ENCODE results near the gene CCDC91.
"Not testable (repeated sequence)": the region's sequence is repeated elsewhere in the genome, so short reads cannot be mapped to it uniquely, and the experiment has no call there.

The CCDC91 gene

DNA sequence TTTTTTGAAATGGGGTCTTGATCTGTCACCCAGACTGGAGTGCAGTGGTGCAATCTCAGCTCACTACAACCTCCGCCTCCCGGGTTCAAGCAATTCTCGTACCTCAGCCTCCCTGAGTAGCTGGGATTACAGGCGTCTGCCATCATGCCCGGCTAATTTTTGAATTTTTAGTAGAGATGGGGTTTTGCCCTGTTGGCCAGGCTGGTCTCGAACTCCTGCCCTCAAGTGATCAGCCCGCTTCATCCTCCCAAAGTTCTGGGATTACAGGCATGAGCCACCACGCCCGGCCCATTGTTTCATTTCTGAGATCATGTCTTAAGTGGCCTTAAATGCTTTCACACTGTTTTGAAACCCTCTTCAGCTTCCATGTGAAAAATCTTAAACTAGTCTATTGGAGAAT lies 281.5 kb downstream of the CCDC91 start:
- not testable (repeated sequence) for H3K9ac ChIP-seq (ENCODE audit: low read length); H3K23ac ChIP-seq (ENCODE audit: low read length in 2 of 2); H3K36me3 ChIP-seq (ENCODE audit: control insufficient read depth in 1 of 2, insufficient read depth in 2 of 2, low read depth in 1 of 2, low read length in 2 of 2); H3K4me3 ChIP-seq (ENCODE audit: insufficient read depth in 1 of 2, low read depth in 1 of 2, low read length in 2 of 2); H2AFZ ChIP-seq (ENCODE audit: low read depth, low read length); DNase-seq; H2BK15ac ChIP-seq (ENCODE audit: low read depth, poor library complexity, severe bottlenecking); H3K14ac ChIP-seq (ENCODE audit: low read length in 2 of 2); H4K8ac ChIP-seq (ENCODE audit: low read length); H2BK120ac ChIP-seq (ENCODE audit: low read depth, low read length); H3K18ac ChIP-seq (ENCODE audit: low read depth in 1 of 2, low read length in 2 of 2); H2AK5ac ChIP-seq (ENCODE audit: low read length, severe bottlenecking); H3K4me1 ChIP-seq (ENCODE audit: control insufficient read depth, insufficient read depth, low read depth, low read length); H3K9me3 ChIP-seq (ENCODE audit: control insufficient read depth, low read length); H2BK5ac ChIP-seq (ENCODE audit: low read depth, low read length, poor library complexity, severe bottlenecking); H2BK12ac ChIP-seq (ENCODE audit: low read length in 2 of 2); H3K79me1 ChIP-seq (replicated peaks; ENCODE audit: low read length, poor library complexity, severe bottlenecking); H4K91ac ChIP-seq (ENCODE audit: low read length); H3K4ac ChIP-seq (ENCODE audit: low read depth in 1 of 2, low read length in 2 of 2); H3K27me3 ChIP-seq (ENCODE audit: control insufficient read depth in 1 of 2, insufficient read depth in 1 of 2, low read length in 2 of 2); H3K27ac ChIP-seq (ENCODE audit: low read length, poor library complexity, severe bottlenecking); H3K4me2 ChIP-seq (ENCODE audit: low read length, poor library complexity, severe bottlenecking)
- 95% methylated on average over 7 of the region's 9 CpGs for WGBS

DNA sequence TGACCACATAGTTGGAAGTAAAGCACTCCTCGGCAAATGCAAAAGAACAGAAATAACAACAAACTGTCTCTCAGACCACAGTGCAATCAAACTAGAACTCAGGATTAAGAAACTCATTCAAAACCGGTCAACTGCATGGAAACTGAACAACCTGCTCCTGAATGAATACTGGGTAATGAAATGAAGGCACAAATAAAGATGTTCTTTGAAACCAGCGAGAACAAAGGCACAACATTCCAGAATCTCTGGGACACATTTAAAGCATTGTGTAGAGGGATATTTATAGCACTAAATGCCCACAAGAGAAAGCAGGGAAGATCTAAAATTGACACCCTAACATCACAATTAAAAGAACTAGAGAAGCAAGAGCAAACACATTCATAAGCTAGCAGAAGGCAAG lies 285.9 kb downstream of the CCDC91 start:
- 83% methylated on average over 2 of the region's 3 CpGs for WGBS
- not testable (repeated sequence) for H2BK12ac ChIP-seq (ENCODE audit: low read length in 2 of 2); H3K4me2 ChIP-seq (ENCODE audit: low read length, poor library complexity, severe bottlenecking); H4K8ac ChIP-seq (ENCODE audit: low read length); H3K27me3 ChIP-seq (ENCODE audit: control insufficient read depth in 1 of 2, insufficient read depth in 1 of 2, low read length in 2 of 2); H3K9me3 ChIP-seq (ENCODE audit: control insufficient read depth, low read length); H4K91ac ChIP-seq (ENCODE audit: low read length); H2BK120ac ChIP-seq (ENCODE audit: low read depth, low read length); H2AFZ ChIP-seq (ENCODE audit: low read depth, low read length); H3K4me1 ChIP-seq (ENCODE audit: control insufficient read depth, insufficient read depth, low read depth, low read length); H3K23ac ChIP-seq (ENCODE audit: low read length in 2 of 2); H3K27ac ChIP-seq (ENCODE audit: low read length, poor library complexity, severe bottlenecking); DNase-seq; H3K14ac ChIP-seq (ENCODE audit: low read length in 2 of 2); H2BK5ac ChIP-seq (ENCODE audit: low read depth, low read length, poor library complexity, severe bottlenecking); H3K4ac ChIP-seq (ENCODE audit: low read depth in 1 of 2, low read length in 2 of 2); H3K79me1 ChIP-seq (replicated peaks; ENCODE audit: low read length, poor library complexity, severe bottlenecking); H3K18ac ChIP-seq (ENCODE audit: low read depth in 1 of 2, low read length in 2 of 2); H3K9ac ChIP-seq (ENCODE audit: low read length); H3K4me3 ChIP-seq (ENCODE audit: insufficient read depth in 1 of 2, low read depth in 1 of 2, low read length in 2 of 2); H2BK15ac ChIP-seq (ENCODE audit: low read depth, poor library complexity, severe bottlenecking); H3K36me3 ChIP-seq (ENCODE audit: control insufficient read depth in 1 of 2, insufficient read depth in 2 of 2, low read depth in 1 of 2, low read length in 2 of 2); H2AK5ac ChIP-seq (ENCODE audit: low read length, severe bottlenecking)

- H2BK12ac ChIP-seq (ENCODE audit: low read length in 2 of 2); H3K4ac ChIP-seq (ENCODE audit: low read depth in 1 of 2, low read length in 2 of 2); H2BK15ac ChIP-seq (ENCODE audit: low read depth, poor library complexity, severe bottlenecking); H3K27me3 ChIP-seq (ENCODE audit: control insufficient read depth in 1 of 2, insufficient read depth in 1 of 2, low read length in 2 of 2); DNase-seq; H3K27ac ChIP-seq (ENCODE audit: low read length, poor library complexity, severe bottlenecking); H3K4me2 ChIP-seq (ENCODE audit: low read length, poor library complexity, severe bottlenecking); H2AK5ac ChIP-seq (ENCODE audit: low read length, severe bottlenecking); H3K18ac ChIP-seq (ENCODE audit: low read depth in 1 of 2, low read length in 2 of 2); H4K8ac ChIP-seq (ENCODE audit: low read length); H2BK120ac ChIP-seq (ENCODE audit: low read depth, low read length); H2AFZ ChIP-seq (ENCODE audit: low read depth, low read length); H3K4me3 ChIP-seq (ENCODE audit: insufficient read depth in 1 of 2, low read depth in 1 of 2, low read length in 2 of 2); H3K9me3 ChIP-seq (ENCODE audit: control insufficient read depth, low read length); H3K36me3 ChIP-seq (ENCODE audit: control insufficient read depth in 1 of 2, insufficient read depth in 2 of 2, low read depth in 1 of 2, low read length in 2 of 2); H2BK5ac ChIP-seq (ENCODE audit: low read depth, low read length, poor library complexity, severe bottlenecking); H3K14ac ChIP-seq (ENCODE audit: low read length in 2 of 2); H3K23ac ChIP-seq (ENCODE audit: low read length in 2 of 2); H4K91ac ChIP-seq (ENCODE audit: low read length); H3K79me1 ChIP-seq (replicated peaks; ENCODE audit: low read length, poor library complexity, severe bottlenecking); H3K4me1 ChIP-seq (ENCODE audit: control insufficient read depth, insufficient read depth, low read depth, low read length); H3K9ac ChIP-seq (ENCODE audit: low read length): not testable (repeated sequence)
- WGBS, result no CpG with 5 or more reads among the region's 1 CpG
Measured at GRCh38 chr12:28479097-28479496, 288.8 kb downstream of the CCDC91 start.

DNA sequence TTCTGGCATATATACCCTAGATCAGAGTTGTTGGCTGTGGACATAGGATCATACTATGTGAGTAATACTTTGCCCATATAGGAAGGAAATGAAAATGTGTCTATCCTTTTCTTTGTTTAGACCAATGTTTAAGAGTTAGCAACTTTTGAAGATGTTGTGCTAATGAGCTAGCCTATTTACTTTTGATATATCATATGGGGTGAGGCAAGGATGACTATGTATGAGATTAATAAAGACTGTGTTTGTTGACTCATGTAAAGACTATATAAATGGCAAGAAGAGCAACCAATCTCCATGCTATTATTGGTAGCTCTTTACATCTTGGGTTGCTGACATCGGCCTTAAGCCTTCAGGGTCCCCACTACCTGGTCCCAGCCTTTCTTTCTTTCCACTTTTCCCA lies 289.4 kb downstream of the CCDC91 start:
- no peak overlapping the region for H3K18ac ChIP-seq (ENCODE audit: low read depth in 1 of 2, low read length in 2 of 2)
- no peak overlapping the region for H2AFZ ChIP-seq (ENCODE audit: low read depth, low read length)
- no peaks in the 10 kb centered on the region for H3K27me3 ChIP-seq (ENCODE audit: control insufficient read depth in 1 of 2, insufficient read depth in 1 of 2, low read length in 2 of 2)
- H3K27ac ChIP-seq (ENCODE audit: low read length, poor library complexity, severe bottlenecking), result no peak overlapping the region
- no peaks in the 10 kb centered on the region for H3K9me3 ChIP-seq (ENCODE audit: control insufficient read depth, low read length)
- H2BK12ac ChIP-seq (ENCODE audit: low read length in 2 of 2), result no peak overlapping the region
- H2BK5ac ChIP-seq (ENCODE audit: low read depth, low read length, poor library complexity, severe bottlenecking), result no peak overlapping the region
- H3K4ac ChIP-seq (ENCODE audit: low read depth in 1 of 2, low read length in 2 of 2), result no peak overlapping the region
- no peak overlapping the region for H4K91ac ChIP-seq (ENCODE audit: low read length)
- no peak overlapping the region for H2BK120ac ChIP-seq (ENCODE audit: low read depth, low read length)
- no peak overlapping the region for H3K4me3 ChIP-seq (ENCODE audit: insufficient read depth in 1 of 2, low read depth in 1 of 2, low read length in 2 of 2)
- H3K14ac ChIP-seq (ENCODE audit: low read length in 2 of 2), result no peak overlapping the region
- no peak overlapping the region for H2BK15ac ChIP-seq (ENCODE audit: low read depth, poor library complexity, severe bottlenecking)
- H3K23ac ChIP-seq (ENCODE audit: low read length in 2 of 2), result no peak overlapping the region
- no peak overlapping the region for H4K8ac ChIP-seq (ENCODE audit: low read length)
- DNase-seq, result no peak
- H3K4me1 ChIP-seq (ENCODE audit: control insufficient read depth, insufficient read depth, low read depth, low read length), result no peaks in the 10 kb centered on the region
- no peaks in the 10 kb centered on the region for H3K36me3 ChIP-seq (ENCODE audit: control insufficient read depth in 1 of 2, insufficient read depth in 2 of 2, low read depth in 1 of 2, low read length in 2 of 2)
- H2AK5ac ChIP-seq (ENCODE audit: low read length, severe bottlenecking), result no peak overlapping the region
- no peak overlapping the region for H3K4me2 ChIP-seq (ENCODE audit: low read length, poor library complexity, severe bottlenecking)
- H3K79me1 ChIP-seq (replicated peaks; ENCODE audit: low read length, poor library complexity, severe bottlenecking), result no peaks in the 10 kb centered on the region
- 93% methylated on average over 1 of the region's 1 CpG for WGBS
- no peak overlapping the region for H3K9ac ChIP-seq (ENCODE audit: low read length)

Measured in mesenchymal stem cell (in vitro differentiated cells and primary cell).